MM.1S (cell line): ENCODE data around the gene PLPP3.

Experiments used
- DNase-seq: peaks from one replicate; pipeline ENCODE4 v3.0.0-alpha.2; 2015
- H2AFZ ChIP-seq: fragments of 300-600 bp; sonication (generic); 2 replicates; pipeline ENCODE4 v1.6.0; 2016; ENCODE audit warnings: antibody characterized with exemption, low read length
- H3F3A ChIP-seq: fragments of 300-600 bp; sonication (generic); 2 replicates; pipeline ENCODE4 v1.6.1; 2016; ENCODE audit warnings: mild to moderate bottlenecking, antibody characterized with exemption, low read length, moderate library complexity, mixed read lengths; ENCODE audit not compliant: insufficient read depth
- H3K27ac ChIP-seq: fragments of 300-600 bp; sonication (generic); 2 replicates; pipeline ENCODE4 v1.5.1; 2016; ENCODE audit warnings: mild to moderate bottlenecking, low read length
- H3K27me3 ChIP-seq: fragments of 300-600 bp; sonication (generic); replicated peaks from 2 replicates; pipeline ENCODE4 v1.6.0; 2016; ENCODE audit warnings: low read length; ENCODE audit not compliant: insufficient read depth
- H3K36me3 ChIP-seq: fragments of 300-600 bp; sonication (generic); replicated peaks from 2 replicates; pipeline ENCODE4 v1.6.1; 2016; ENCODE audit warnings: mild to moderate bottlenecking, low read length, mixed read lengths; ENCODE audit not compliant: insufficient read depth
- H3K4me1 ChIP-seq: fragments of 300-600 bp; sonication (generic); 2 replicates; pipeline ENCODE4 v1.6.1; 2016; ENCODE audit warnings: low read length, mixed read lengths
- H3K4me2 ChIP-seq: fragments of 300-600 bp; sonication (generic); 2 replicates; pipeline ENCODE4 v1.6.0; 2016; ENCODE audit warnings: low read depth, low read length
- H3K4me3 ChIP-seq: fragments of 300-600 bp; sonication (generic); 2 replicates; pipeline ENCODE4 v1.5.1; 2016; ENCODE audit warnings: low read length, mixed read lengths
- H3K79me2 ChIP-seq: fragments of 300-600 bp; sonication (generic); 2 replicates; pipeline ENCODE4 v1.6.1; 2016; ENCODE audit warnings: mixed run types, low read length, mixed read lengths
- H3K9ac ChIP-seq: fragments of 300-600 bp; sonication (generic); 2 replicates; pipeline ENCODE4 v1.6.1; 2016; ENCODE audit warnings: low read length, mixed read lengths
- H3K9me2 ChIP-seq: fragments of 300-600 bp; sonication (generic); replicated peaks from 2 replicates; pipeline ENCODE4 v1.6.1; 2016; ENCODE audit warnings: mild to moderate bottlenecking, low read length, mixed read lengths; ENCODE audit not compliant: insufficient read depth
- H3K9me3 ChIP-seq: fragments of 300-600 bp; sonication (generic); replicated peaks from 2 replicates; pipeline ENCODE4 v1.6.1; 2016; ENCODE audit warnings: mild to moderate bottlenecking, low read length, mixed read lengths; ENCODE audit not compliant: insufficient read depth
- H4K20me1 ChIP-seq: fragments of 300-600 bp; sonication (generic); 2 replicates; pipeline ENCODE4 v1.6.1; 2016; ENCODE audit warnings: mild to moderate bottlenecking, low read length, moderate library complexity, mixed read lengths; ENCODE audit not compliant: insufficient read depth
- EZH2 ChIP-seq: fragments of 300-600 bp; sonication (generic); optimal IDR thresholded peaks from 2 replicates; pipeline ENCODE3; 2017; ENCODE audit warnings: low read depth, mild to moderate bottlenecking, antibody characterized with exemption, low read length, mixed read lengths
- EZH2phosphoT487 ChIP-seq: fragments of 300-600 bp; sonication (generic); IDR thresholded peaks from 2 replicates; pipeline ENCODE4 v1.6.1; 2018; ENCODE audit warnings: antibody characterized with exemption, low read length
- TF ChIP-seq, protein P1 (sequence below): fragments of 300-600 bp; sonication (generic); IDR thresholded peaks from 2 replicates; pipeline ENCODE4 v1.5.1; 2016; ENCODE audit warnings: antibody characterized with exemption, low read length, mixed read lengths

The PLPP3 gene

GRCh38 chr1:56574794-56575193 lies 4.6 kb downstream of the PLPP3 start:
- H3K9ac ChIP-seq: no peak overlapping the region
- no peaks in the 10 kb centered on the region for H3K36me3 ChIP-seq
- DNase-seq: no peak
- H2AFZ ChIP-seq: no peak overlapping the region
- H3K4me1 ChIP-seq: peaks cover 13% of the 10 kb centered on the region
- TF ChIP-seq EZH2 (no peak), EZH2phosphoT487 (no peak)
- TF ChIP-seq, protein P1, sequence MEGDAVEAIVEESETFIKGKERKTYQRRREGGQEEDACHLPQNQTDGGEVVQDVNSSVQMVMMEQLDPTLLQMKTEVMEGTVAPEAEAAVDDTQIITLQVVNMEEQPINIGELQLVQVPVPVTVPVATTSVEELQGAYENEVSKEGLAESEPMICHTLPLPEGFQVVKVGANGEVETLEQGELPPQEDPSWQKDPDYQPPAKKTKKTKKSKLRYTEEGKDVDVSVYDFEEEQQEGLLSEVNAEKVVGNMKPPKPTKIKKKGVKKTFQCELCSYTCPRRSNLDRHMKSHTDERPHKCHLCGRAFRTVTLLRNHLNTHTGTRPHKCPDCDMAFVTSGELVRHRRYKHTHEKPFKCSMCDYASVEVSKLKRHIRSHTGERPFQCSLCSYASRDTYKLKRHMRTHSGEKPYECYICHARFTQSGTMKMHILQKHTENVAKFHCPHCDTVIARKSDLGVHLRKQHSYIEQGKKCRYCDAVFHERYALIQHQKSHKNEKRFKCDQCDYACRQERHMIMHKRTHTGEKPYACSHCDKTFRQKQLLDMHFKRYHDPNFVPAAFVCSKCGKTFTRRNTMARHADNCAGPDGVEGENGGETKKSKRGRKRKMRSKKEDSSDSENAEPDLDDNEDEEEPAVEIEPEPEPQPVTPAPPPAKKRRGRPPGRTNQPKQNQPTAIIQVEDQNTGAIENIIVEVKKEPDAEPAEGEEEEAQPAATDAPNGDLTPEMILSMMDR: no peak
- no peaks in the 10 kb centered on the region for H3K27me3 ChIP-seq
- no peaks in the 10 kb centered on the region for H3F3A ChIP-seq
- H3K27ac ChIP-seq: no peak overlapping the region
- H3K9me3 ChIP-seq: no peaks in the 10 kb centered on the region
- H4K20me1 ChIP-seq: no peaks in the 10 kb centered on the region
- no peaks in the 10 kb centered on the region for H3K79me2 ChIP-seq
- no peak overlapping the region for H3K4me2 ChIP-seq
- H3K4me3 ChIP-seq: no peak overlapping the region
- H3K9me2 ChIP-seq: no peaks in the 10 kb centered on the region

- H3F3A ChIP-seq: no peaks in the 10 kb centered on the region
- H3K9me3 ChIP-seq: no peaks in the 10 kb centered on the region
- H2AFZ ChIP-seq: no peak overlapping the region
- H3K9me2 ChIP-seq: no peaks in the 10 kb centered on the region
- H3K4me1 ChIP-seq: peaks cover 12% of the 10 kb centered on the region
- no peak overlapping the region for H3K27ac ChIP-seq
- no peak overlapping the region for H3K4me3 ChIP-seq
- no peak for DNase-seq
- no peaks in the 10 kb centered on the region for H3K27me3 ChIP-seq
- H3K36me3 ChIP-seq: no peaks in the 10 kb centered on the region
- TF ChIP-seq, protein P1: no peak
- TF ChIP-seq EZH2: no peak
- no peak for TF ChIP-seq EZH2phosphoT487
- no peak overlapping the region for H3K9ac ChIP-seq
- peak overlapping the region; percentile 32 for H3K4me2 ChIP-seq
- H4K20me1 ChIP-seq: no peaks in the 10 kb centered on the region
- no peaks in the 10 kb centered on the region for H3K79me2 ChIP-seq
These were observed 6.1 kb downstream of the PLPP3 start for GRCh38 chr1:56573311-56573710.

- peak overlapping the region; percentile 32 for H3K4me2 ChIP-seq
- no peak overlapping the region for H3K27ac ChIP-seq
- H3K4me3 ChIP-seq: peak overlapping the region; percentile 2; the same call in 1 of the 2 replicates
- H3K36me3 ChIP-seq: no peaks in the 10 kb centered on the region
- H3K79me2 ChIP-seq: no peaks in the 10 kb centered on the region
- H3K9me2 ChIP-seq: no peaks in the 10 kb centered on the region
- H3K4me1 ChIP-seq: peaks cover 9% of the 10 kb centered on the region
- H3K9me3 ChIP-seq: no peaks in the 10 kb centered on the region
- peak; percentile 53 for DNase-seq
- no peaks in the 10 kb centered on the region for H4K20me1 ChIP-seq
- TF ChIP-seq, protein P1: no peak
- TF ChIP-seq EZH2 (no peak), EZH2phosphoT487 (no peak)
- no peak overlapping the region for H3K9ac ChIP-seq
- peak overlapping the region; percentile 20 for H2AFZ ChIP-seq
- H3K27me3 ChIP-seq: no peaks in the 10 kb centered on the region
- H3F3A ChIP-seq: no peaks in the 10 kb centered on the region
These were observed 6.9 kb downstream of the PLPP3 start for GRCh38 chr1:56572334-56573050.
